ENCODE data around the gene MAPK7.

Gene MAPK7

GRCh38 chr17:19424934-19425868, 46.9 kb downstream of the MAPK7 start:
- DNase-seq = no peak

- DNase-seq = no peak
Observed at GRCh38 chr17:19426631-19427030, 48.3 kb downstream of the MAPK7 start.

DNA sequence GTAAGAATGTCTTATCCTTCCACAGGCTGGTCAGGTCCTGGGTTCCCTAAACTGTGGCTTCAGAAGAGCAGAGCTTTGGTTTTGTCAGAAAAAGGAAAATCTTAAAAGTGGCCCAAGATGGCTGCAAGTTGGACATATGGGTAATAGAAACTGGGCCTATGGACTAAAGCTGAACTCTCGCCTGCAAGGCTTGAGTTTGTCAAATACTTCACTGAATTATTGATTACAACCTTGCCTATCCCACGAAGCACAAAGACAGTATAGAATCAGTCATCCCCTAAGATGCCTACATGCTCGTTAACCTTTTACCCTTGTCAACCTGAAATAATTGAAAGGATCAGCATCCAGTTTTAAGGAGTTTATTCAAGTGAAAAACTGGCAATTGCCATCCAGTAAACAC, 53.4 kb downstream of the MAPK7 start:
- no peak for DNase-seq
